ENCODE measurements around the gene GLE1.

The GLE1 gene

GRCh38 chr9:128459011-128459410 is 45.5 kb upstream of the GLE1 start:
- no peak overlapping the region for H3K4me3 ChIP-seq (ENCODE audit: low read depth, low read length)
- peaks cover 54% of the 10 kb centered on the region for H3K36me3 ChIP-seq
- no peaks in the 10 kb centered on the region for H3K9me3 ChIP-seq (ENCODE audit: severe bottlenecking)
- DNase-seq, result no peak
- H3K27me3 ChIP-seq (ENCODE audit: insufficient read depth, low read depth, severe bottlenecking), result no peaks in the 10 kb centered on the region
- TF ChIP-seq CTCF (IDR thresholded peaks at IDR 0.05; ENCODE audit: low read depth, low read length), result no peak
- H3K27ac ChIP-seq, result no peak overlapping the region

GRCh38 chr9:128469070-128469469 is 35.4 kb upstream of the GLE1 start:
- DNase-seq, result no peak
- H3K4me3 ChIP-seq (ENCODE audit: low read depth, low read length), result no peak overlapping the region
- no peak for TF ChIP-seq CTCF (IDR thresholded peaks at IDR 0.05; ENCODE audit: low read depth, low read length)
- H3K27ac ChIP-seq, result no peak overlapping the region
- H3K36me3 ChIP-seq, result peaks cover 72% of the 10 kb centered on the region
- no peaks in the 10 kb centered on the region for H3K9me3 ChIP-seq (ENCODE audit: severe bottlenecking)
- H3K27me3 ChIP-seq (ENCODE audit: insufficient read depth, low read depth, severe bottlenecking), result no peaks in the 10 kb centered on the region

- Histone ChIP-seq H3K27me3 (ENCODE audit: insufficient read depth, low read depth, severe bottlenecking) (no peaks in the 10 kb centered on the region), H3K4me3 (ENCODE audit: low read depth, low read length) (no peak overlapping the region), H3K36me3 (peaks cover 71% of the 10 kb centered on the region), H3K9me3 (ENCODE audit: severe bottlenecking) (no peaks in the 10 kb centered on the region), H3K27ac (no peak overlapping the region)
- TF ChIP-seq CTCF (IDR thresholded peaks at IDR 0.05; ENCODE audit: low read depth, low read length), result no peak
- DNase-seq, result no peak
Observed at GRCh38 chr9:128470560-128470959, 34.0 kb upstream of the GLE1 start.

- Histone ChIP-seq H3K9me3 (ENCODE audit: severe bottlenecking) (no peaks in the 10 kb centered on the region), H3K36me3 (peaks cover 63% of the 10 kb centered on the region), H3K27me3 (ENCODE audit: insufficient read depth, low read depth, severe bottlenecking) (no peaks in the 10 kb centered on the region), H3K4me3 (ENCODE audit: low read depth, low read length) (no peak overlapping the region), H3K27ac (no peak overlapping the region)
- DNase-seq, result no peak
- TF ChIP-seq CTCF (IDR thresholded peaks at IDR 0.05; ENCODE audit: low read depth, low read length), result no peak
Observed at GRCh38 chr9:128473104-128473503, 31.4 kb upstream of the GLE1 start.

- Histone ChIP-seq H3K27ac (no peak overlapping the region), H3K27me3 (ENCODE audit: insufficient read depth, low read depth, severe bottlenecking) (no peaks in the 10 kb centered on the region), H3K4me3 (ENCODE audit: low read depth, low read length) (no peak overlapping the region), H3K36me3 (peaks cover 62% of the 10 kb centered on the region), H3K9me3 (ENCODE audit: severe bottlenecking) (no peaks in the 10 kb centered on the region)
- no peak for TF ChIP-seq CTCF (IDR thresholded peaks at IDR 0.05; ENCODE audit: low read depth, low read length)
- no peak for DNase-seq
Observed at GRCh38 chr9:128475867-128476266, 28.7 kb upstream of the GLE1 start.

- no peaks in the 10 kb centered on the region for H3K9me3 ChIP-seq (ENCODE audit: severe bottlenecking)
- no peak for TF ChIP-seq CTCF (IDR thresholded peaks at IDR 0.05; ENCODE audit: low read depth, low read length)
- H3K36me3 ChIP-seq, result peaks cover 68% of the 10 kb centered on the region
- H3K27me3 ChIP-seq (ENCODE audit: insufficient read depth, low read depth, severe bottlenecking), result no peaks in the 10 kb centered on the region
- DNase-seq, result no peak
- H3K27ac ChIP-seq, result no peak overlapping the region
- H3K4me3 ChIP-seq (ENCODE audit: low read depth, low read length), result no peak overlapping the region
Observed at GRCh38 chr9:128479262-128479661, 25.3 kb upstream of the GLE1 start.

All from WERI-Rb-1 (cell line).